WTC11 (cell line): ENCODE measurements around the gene MSL3B.

Experiments
- ATAC-seq: fragments of 200-7000 bp; cut with Tn5 transposase; 2 replicates; pipeline ENCODE4 v1.10.0; 2021; ENCODE audit warnings: mild to moderate bottlenecking, moderate library complexity
- CTCF ChIA-PET: fragments of 300-600 bp; sonication (Branson Sonifier 250); formaldehyde crosslinking; loops from one replicate; lab custom pipeline; 2021; ENCODE audit warnings: antibody characterized with exemption; lab: Charles Lee
- POLR2A ChIA-PET: fragments of 350-600 bp; sonication (Branson Sonifier 250); formaldehyde crosslinking; loops from one replicate; lab custom pipeline; 2021; ENCODE audit warnings: antibody characterized with exemption; lab: Charles Lee
- DNase-seq: peaks from one replicate; pipeline ENCODE4 v3.0.0; 2021; ENCODE audit warnings: low spot score
- H3K27ac Mint-ChIP-seq: 2 replicates; pipeline ENCODE4 v1.8.0; 2021; ENCODE audit warnings: mixed read lengths
- H3K27me3 Mint-ChIP-seq: 2 replicates; pipeline ENCODE4 v1.8.0; 2021; ENCODE audit warnings: low read depth, mild to moderate bottlenecking, moderate library complexity, mixed read lengths
- H3K36me3 Mint-ChIP-seq: 2 replicates; pipeline ENCODE4 v1.8.0; 2021; ENCODE audit warnings: mixed read lengths
- H3K4me1 Mint-ChIP-seq: 2 replicates; pipeline ENCODE4 v1.8.0; 2022; ENCODE audit warnings: mixed read lengths
- H3K4me3 Mint-ChIP-seq: 2 replicates; pipeline ENCODE4 v1.8.0; 2021; ENCODE audit warnings: mild to moderate bottlenecking, moderate library complexity, mixed read lengths
- H3K9me3 Mint-ChIP-seq: 2 replicates; pipeline ENCODE4 v1.8.0; 2021; ENCODE audit warnings: mixed read lengths
- EMX1 ChIP-seq: fragments of 250-450 bp; sonication (Bioruptor Pico); IDR thresholded peaks from 2 replicates; pipeline ENCODE4 v1.8.0; 2021; ENCODE audit warnings: mild to moderate bottlenecking
- FOXP1 ChIP-seq: sonication (generic); formaldehyde crosslinking; IDR thresholded peaks from 2 replicates; pipeline ENCODE4 v1.8.0; 2022; ENCODE audit warnings: missing genetic modification reagents, mild to moderate bottlenecking, moderate library complexity, borderline replicate concordance
- IRF2 ChIP-seq: sonication (generic); formaldehyde crosslinking; IDR thresholded peaks from 2 replicates; pipeline ENCODE4 v1.8.0; 2022; ENCODE audit warnings: low read depth, missing genetic modification reagents, borderline replicate concordance
- JAZF1 ChIP-seq: fragments of 250-450 bp; sonication (Bioruptor Pico); IDR thresholded peaks from 2 replicates; pipeline ENCODE4 v1.9.0; 2021; ENCODE audit warnings: moderate library complexity, mild to moderate bottlenecking, inconsistent platforms
- JUN ChIP-seq: sonication (generic); formaldehyde crosslinking; IDR thresholded peaks from 2 replicates; pipeline ENCODE4 v1.8.0; 2023; ENCODE audit warnings: mild to moderate bottlenecking, missing genetic modification reagents
- NFE2L1 ChIP-seq: sonication (generic); formaldehyde crosslinking; IDR thresholded peaks from 2 replicates; pipeline ENCODE4 v1.8.1; 2023; ENCODE audit warnings: missing genetic modification reagents
- NR3C1 ChIP-seq: sonication (generic); formaldehyde crosslinking; conservative IDR thresholded peaks from 2 replicates; pipeline ENCODE4 v1.8.1; 2023; ENCODE audit warnings: low read depth, mild to moderate bottlenecking, missing genetic modification reagents
- SOX15 ChIP-seq: fragments of 250-450 bp; sonication (Bioruptor Pico); IDR thresholded peaks from 2 replicates; pipeline ENCODE4 v1.9.0; 2021; ENCODE audit warnings: mild to moderate bottlenecking
- TEAD4 ChIP-seq: sonication (generic); formaldehyde crosslinking; IDR thresholded peaks from 2 replicates; pipeline ENCODE4 v1.8.0; 2022; ENCODE audit warnings: mild to moderate bottlenecking, missing genetic modification reagents
- TP53 ChIP-seq: sonication (generic); formaldehyde crosslinking; IDR thresholded peaks from 2 replicates; pipeline ENCODE4 v1.8.1; 2023; ENCODE audit warnings: mild to moderate bottlenecking, missing genetic modification reagents
- ZBTB21 ChIP-seq: sonication (generic); formaldehyde crosslinking; IDR thresholded peaks from 2 replicates; pipeline ENCODE4 v1.8.1; 2023; ENCODE audit warnings: mild to moderate bottlenecking, missing genetic modification reagents, borderline replicate concordance
- ZNF121 ChIP-seq: sonication (generic); formaldehyde crosslinking; IDR thresholded peaks from 2 replicates; pipeline ENCODE4 v1.8.0; 2023; ENCODE audit warnings: missing genetic modification reagents
- TF ChIP-seq, protein P1 (sequence below): sonication (generic); formaldehyde crosslinking; IDR thresholded peaks from 2 replicates; pipeline ENCODE4 v1.8.1; 2023; ENCODE audit warnings: mild to moderate bottlenecking, missing genetic modification reagents, borderline replicate concordance
- TF ChIP-seq, protein P2 (sequence below): fragments of 250-450 bp; sonication (Bioruptor Pico); IDR thresholded peaks from 2 replicates; pipeline ENCODE4 v1.9.0; 2021; ENCODE audit warnings: mild to moderate bottlenecking, borderline replicate concordance
- TF ChIP-seq, protein P3 (sequence below): fragments of 250-450 bp; sonication (Bioruptor Pico); conservative IDR thresholded peaks from 2 replicates; pipeline ENCODE4 v1.9.0; 2021; ENCODE audit warnings: mild to moderate bottlenecking
- TF ChIP-seq, protein P4 (sequence below): sonication (generic); formaldehyde crosslinking; IDR thresholded peaks from 2 replicates; pipeline ENCODE4 v1.8.0; 2022; ENCODE audit warnings: mild to moderate bottlenecking, missing genetic modification reagents
- TF ChIP-seq, protein P5 (sequence below): sonication (generic); formaldehyde crosslinking; IDR thresholded peaks from 2 replicates; pipeline ENCODE4 v1.8.0; 2023; ENCODE audit warnings: missing genetic modification reagents, mild to moderate bottlenecking, borderline replicate concordance

The MSL3B gene

DNA sequence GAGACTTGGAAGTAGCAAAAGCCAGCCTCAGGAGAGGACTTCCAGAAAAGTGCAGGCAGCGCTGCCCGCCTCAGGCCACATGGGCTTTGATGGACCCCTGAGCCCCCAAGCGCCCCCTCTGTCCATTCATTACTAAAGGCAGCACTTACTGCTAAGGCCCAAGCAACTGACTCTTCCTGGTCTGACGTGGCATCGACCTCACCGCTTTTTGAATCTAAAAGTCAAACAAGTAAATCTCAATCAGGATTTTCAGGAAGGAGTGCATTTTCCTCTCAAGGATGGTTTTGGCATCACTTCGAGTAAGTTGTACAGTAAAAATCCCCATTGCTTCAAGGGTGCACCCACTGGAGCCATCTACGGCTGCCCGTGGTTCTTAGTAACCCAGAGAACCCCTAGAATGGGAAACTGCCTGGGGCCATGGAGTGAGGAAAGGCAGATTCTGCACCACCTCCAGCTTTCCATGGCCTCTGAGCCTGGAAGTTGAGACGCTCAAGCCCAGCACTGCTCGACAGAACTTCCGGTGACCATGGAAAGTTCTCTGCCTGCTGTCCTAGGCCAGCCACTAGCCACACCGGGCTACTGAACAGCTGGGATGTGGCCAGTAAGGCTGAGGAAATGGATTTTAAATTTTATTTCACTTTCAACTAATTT, 20.8 kb downstream of the MSL3B start:
- no peak overlapping the region for H3K4me3 Mint-ChIP-seq
- H3K27ac Mint-ChIP-seq, result no peak overlapping the region
- ChIA-PET CTCF (interaction anchor here (1.1 kb wide), 1 partner anchor 10 kb away, joined by 3 read pairs; no protein-coding TSS in a partner anchor), POLR2A (no interaction called here)
- H3K36me3 Mint-ChIP-seq, result peaks cover 97% of the 10 kb centered on the region
- TF ChIP-seq JAZF1 (CRISPR knock-in tag), result no peak
- TF ChIP-seq JUN (CRISPR knock-in tag), result no peak
- TF ChIP-seq, protein P1, sequence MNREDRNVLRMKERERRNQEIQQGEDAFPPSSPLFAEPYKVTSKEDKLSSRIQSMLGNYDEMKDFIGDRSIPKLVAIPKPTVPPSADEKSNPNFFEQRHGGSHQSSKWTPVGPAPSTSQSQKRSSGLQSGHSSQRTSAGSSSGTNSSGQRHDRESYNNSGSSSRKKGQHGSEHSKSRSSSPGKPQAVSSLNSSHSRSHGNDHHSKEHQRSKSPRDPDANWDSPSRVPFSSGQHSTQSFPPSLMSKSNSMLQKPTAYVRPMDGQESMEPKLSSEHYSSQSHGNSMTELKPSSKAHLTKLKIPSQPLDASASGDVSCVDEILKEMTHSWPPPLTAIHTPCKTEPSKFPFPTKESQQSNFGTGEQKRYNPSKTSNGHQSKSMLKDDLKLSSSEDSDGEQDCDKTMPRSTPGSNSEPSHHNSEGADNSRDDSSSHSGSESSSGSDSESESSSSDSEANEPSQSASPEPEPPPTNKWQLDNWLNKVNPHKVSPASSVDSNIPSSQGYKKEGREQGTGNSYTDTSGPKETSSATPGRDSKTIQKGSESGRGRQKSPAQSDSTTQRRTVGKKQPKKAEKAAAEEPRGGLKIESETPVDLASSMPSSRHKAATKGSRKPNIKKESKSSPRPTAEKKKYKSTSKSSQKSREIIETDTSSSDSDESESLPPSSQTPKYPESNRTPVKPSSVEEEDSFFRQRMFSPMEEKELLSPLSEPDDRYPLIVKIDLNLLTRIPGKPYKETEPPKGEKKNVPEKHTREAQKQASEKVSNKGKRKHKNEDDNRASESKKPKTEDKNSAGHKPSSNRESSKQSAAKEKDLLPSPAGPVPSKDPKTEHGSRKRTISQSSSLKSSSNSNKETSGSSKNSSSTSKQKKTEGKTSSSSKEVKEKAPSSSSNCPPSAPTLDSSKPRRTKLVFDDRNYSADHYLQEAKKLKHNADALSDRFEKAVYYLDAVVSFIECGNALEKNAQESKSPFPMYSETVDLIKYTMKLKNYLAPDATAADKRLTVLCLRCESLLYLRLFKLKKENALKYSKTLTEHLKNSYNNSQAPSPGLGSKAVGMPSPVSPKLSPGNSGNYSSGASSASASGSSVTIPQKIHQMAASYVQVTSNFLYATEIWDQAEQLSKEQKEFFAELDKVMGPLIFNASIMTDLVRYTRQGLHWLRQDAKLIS (CRISPR knock-in tag), result no peak
- H3K9me3 Mint-ChIP-seq, result no peaks in the 10 kb centered on the region
- ATAC-seq (peak; percentile 53; the same call in 1 of the 2 replicates), DNase-seq (no peak)
- peaks cover 8% of the 10 kb centered on the region for H3K4me1 Mint-ChIP-seq
- H3K27me3 Mint-ChIP-seq, result no peaks in the 10 kb centered on the region

DNA sequence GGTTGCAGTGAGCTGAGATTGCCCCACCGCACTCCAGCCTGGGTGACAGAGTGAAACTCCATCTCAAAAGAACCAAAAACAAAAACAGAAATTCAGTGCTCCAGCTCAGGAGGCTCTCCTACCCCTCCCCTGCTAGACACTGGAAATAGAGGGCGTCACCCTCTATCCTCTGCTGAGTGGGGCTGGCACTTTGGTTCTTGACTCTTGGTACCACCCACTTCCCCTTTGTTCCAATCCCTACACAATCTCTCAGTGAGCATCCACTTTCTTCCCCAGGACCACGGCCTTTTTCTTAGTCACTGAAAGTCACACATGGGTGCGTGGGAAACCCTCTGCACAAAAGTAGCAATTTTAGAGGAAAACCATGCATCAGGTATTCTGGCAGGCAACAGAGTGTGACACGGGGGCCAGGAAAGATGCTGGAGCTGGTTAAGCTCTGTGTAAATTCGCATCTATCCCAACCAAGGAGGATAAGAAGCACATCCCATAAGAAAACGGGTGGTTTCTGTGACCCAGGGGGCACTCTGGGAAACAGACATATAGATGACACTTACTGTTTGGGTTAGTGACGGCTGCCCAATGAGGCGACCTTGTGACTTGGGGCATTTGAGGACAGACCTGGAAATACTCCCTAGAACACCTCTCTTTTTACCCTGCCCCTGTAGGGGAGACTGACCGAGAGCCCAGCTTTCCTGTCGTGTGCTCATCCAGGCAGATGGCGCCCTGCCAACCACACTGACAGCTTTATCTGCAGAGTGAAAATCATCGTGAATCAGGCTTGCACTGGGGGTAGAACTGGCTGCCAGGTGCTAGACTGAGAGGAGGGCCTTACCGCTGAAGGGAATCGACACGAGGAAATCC, 21.6 kb downstream of the MSL3B start:
- POLR2A ChIA-PET, result no interaction called here
- no peak overlapping the region for H3K4me3 Mint-ChIP-seq
- H3K36me3 Mint-ChIP-seq, result peaks cover 97% of the 10 kb centered on the region
- no peaks in the 10 kb centered on the region for H3K27me3 Mint-ChIP-seq
- H3K27ac Mint-ChIP-seq, result no peak overlapping the region
- CTCF ChIA-PET, result interaction anchor here (0.6 kb wide), 1 partner anchor 510 kb away, joined by 3 read pairs; no protein-coding TSS in a partner anchor
- DNase-seq (no peak), ATAC-seq (no peak)
- H3K9me3 Mint-ChIP-seq, result no peaks in the 10 kb centered on the region
- H3K4me1 Mint-ChIP-seq, result peaks cover under 1% of the 10 kb centered on the region; the same call in 1 of the 2 replicates
- TF ChIP-seq NR3C1 (CRISPR knock-in tag) (no peak), ZNF121 (CRISPR knock-in tag) (no peak), ZBTB21 (CRISPR knock-in tag) (no peak), EMX1 (CRISPR knock-in tag) (no peak), TP53 (CRISPR knock-in tag) (no peak), TEAD4 (no peak), SOX15 (CRISPR knock-in tag) (no peak), NFE2L1 (CRISPR knock-in tag) (no peak), FOXP1 (CRISPR knock-in tag) (no peak), IRF2 (CRISPR knock-in tag) (no peak)
- TF ChIP-seq, protein P2, sequence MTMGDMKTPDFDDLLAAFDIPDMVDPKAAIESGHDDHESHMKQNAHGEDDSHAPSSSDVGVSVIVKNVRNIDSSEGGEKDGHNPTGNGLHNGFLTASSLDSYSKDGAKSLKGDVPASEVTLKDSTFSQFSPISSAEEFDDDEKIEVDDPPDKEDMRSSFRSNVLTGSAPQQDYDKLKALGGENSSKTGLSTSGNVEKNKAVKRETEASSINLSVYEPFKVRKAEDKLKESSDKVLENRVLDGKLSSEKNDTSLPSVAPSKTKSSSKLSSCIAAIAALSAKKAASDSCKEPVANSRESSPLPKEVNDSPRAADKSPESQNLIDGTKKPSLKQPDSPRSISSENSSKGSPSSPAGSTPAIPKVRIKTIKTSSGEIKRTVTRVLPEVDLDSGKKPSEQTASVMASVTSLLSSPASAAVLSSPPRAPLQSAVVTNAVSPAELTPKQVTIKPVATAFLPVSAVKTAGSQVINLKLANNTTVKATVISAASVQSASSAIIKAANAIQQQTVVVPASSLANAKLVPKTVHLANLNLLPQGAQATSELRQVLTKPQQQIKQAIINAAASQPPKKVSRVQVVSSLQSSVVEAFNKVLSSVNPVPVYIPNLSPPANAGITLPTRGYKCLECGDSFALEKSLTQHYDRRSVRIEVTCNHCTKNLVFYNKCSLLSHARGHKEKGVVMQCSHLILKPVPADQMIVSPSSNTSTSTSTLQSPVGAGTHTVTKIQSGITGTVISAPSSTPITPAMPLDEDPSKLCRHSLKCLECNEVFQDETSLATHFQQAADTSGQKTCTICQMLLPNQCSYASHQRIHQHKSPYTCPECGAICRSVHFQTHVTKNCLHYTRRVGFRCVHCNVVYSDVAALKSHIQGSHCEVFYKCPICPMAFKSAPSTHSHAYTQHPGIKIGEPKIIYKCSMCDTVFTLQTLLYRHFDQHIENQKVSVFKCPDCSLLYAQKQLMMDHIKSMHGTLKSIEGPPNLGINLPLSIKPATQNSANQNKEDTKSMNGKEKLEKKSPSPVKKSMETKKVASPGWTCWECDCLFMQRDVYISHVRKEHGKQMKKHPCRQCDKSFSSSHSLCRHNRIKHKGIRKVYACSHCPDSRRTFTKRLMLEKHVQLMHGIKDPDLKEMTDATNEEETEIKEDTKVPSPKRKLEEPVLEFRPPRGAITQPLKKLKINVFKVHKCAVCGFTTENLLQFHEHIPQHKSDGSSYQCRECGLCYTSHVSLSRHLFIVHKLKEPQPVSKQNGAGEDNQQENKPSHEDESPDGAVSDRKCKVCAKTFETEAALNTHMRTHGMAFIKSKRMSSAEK (CRISPR knock-in tag), result no peak
- TF ChIP-seq, protein P3, sequence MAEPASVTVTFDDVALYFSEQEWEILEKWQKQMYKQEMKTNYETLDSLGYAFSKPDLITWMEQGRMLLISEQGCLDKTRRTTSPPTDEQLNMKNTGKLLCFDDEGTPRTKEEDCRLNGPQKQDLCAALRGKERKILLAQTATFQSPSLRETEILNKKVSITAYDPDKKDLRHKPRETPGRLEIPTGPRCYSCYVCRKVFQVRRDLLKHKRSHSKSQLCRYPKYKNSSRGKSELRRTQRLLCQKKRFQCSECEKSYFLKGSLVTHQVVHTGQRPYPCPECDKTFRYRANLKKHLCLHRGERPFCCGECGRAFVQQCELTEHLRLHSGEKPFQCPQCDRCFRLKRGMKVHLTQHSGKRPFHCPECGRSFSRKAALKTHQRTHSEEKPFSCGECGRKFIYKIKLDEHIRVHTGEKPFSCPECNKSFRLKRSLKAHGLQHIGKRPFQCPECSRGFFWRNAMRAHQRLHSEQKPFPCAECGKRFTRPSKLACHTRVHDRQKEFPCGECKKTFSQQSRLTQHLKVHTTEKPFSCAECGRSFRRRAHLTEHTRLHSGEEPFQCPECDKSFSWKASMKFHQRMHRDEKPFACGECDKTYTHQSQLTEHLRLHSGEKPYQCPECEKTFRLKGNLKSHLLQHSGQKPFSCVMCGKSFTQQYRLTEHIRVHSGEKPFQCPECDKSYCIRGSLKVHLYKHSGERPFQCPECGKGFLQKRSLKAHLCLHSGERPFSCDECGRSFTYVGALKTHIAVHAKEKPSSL, result no peak
- TF ChIP-seq, protein P4, sequence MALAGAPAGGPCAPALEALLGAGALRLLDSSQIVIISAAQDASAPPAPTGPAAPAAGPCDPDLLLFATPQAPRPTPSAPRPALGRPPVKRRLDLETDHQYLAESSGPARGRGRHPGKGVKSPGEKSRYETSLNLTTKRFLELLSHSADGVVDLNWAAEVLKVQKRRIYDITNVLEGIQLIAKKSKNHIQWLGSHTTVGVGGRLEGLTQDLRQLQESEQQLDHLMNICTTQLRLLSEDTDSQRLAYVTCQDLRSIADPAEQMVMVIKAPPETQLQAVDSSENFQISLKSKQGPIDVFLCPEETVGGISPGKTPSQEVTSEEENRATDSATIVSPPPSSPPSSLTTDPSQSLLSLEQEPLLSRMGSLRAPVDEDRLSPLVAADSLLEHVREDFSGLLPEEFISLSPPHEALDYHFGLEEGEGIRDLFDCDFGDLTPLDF (CRISPR knock-in tag), result no peak
- TF ChIP-seq, protein P5, sequence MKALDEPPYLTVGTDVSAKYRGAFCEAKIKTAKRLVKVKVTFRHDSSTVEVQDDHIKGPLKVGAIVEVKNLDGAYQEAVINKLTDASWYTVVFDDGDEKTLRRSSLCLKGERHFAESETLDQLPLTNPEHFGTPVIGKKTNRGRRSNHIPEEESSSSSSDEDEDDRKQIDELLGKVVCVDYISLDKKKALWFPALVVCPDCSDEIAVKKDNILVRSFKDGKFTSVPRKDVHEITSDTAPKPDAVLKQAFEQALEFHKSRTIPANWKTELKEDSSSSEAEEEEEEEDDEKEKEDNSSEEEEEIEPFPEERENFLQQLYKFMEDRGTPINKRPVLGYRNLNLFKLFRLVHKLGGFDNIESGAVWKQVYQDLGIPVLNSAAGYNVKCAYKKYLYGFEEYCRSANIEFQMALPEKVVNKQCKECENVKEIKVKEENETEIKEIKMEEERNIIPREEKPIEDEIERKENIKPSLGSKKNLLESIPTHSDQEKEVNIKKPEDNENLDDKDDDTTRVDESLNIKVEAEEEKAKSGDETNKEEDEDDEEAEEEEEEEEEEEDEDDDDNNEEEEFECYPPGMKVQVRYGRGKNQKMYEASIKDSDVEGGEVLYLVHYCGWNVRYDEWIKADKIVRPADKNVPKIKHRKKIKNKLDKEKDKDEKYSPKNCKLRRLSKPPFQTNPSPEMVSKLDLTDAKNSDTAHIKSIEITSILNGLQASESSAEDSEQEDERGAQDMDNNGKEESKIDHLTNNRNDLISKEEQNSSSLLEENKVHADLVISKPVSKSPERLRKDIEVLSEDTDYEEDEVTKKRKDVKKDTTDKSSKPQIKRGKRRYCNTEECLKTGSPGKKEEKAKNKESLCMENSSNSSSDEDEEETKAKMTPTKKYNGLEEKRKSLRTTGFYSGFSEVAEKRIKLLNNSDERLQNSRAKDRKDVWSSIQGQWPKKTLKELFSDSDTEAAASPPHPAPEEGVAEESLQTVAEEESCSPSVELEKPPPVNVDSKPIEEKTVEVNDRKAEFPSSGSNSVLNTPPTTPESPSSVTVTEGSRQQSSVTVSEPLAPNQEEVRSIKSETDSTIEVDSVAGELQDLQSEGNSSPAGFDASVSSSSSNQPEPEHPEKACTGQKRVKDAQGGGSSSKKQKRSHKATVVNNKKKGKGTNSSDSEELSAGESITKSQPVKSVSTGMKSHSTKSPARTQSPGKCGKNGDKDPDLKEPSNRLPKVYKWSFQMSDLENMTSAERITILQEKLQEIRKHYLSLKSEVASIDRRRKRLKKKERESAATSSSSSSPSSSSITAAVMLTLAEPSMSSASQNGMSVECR (CRISPR knock-in tag), result no peak
